DOHH2 (cell line): ENCODE measurements around the gene MCU.
"Not testable (repeated sequence)": the region's sequence is repeated elsewhere in the genome, so short reads cannot be mapped to it uniquely, and the experiment has no call there.

ENCODE experiments used
- EZH2phosphoT487 ChIP-seq: fragments of 200-600 bp; sonication (generic); IDR thresholded peaks from 2 replicates; pipeline ENCODE4 v1.6.1; 2017; ENCODE audit warnings: borderline replicate concordance, mild to moderate bottlenecking, antibody characterized with exemption, low read length, moderate library complexity, mixed read lengths
- TF ChIP-seq, protein P1 (sequence below): fragments of 200-600 bp; sonication (generic); IDR thresholded peaks from one replicate; pipeline ENCODE4 v1.5.1; 2014; ENCODE audit warnings: antibody characterized with exemption, mild to moderate bottlenecking, low read depth, low read length; ENCODE audit not compliant: poor library complexity, severe bottlenecking

DNA sequence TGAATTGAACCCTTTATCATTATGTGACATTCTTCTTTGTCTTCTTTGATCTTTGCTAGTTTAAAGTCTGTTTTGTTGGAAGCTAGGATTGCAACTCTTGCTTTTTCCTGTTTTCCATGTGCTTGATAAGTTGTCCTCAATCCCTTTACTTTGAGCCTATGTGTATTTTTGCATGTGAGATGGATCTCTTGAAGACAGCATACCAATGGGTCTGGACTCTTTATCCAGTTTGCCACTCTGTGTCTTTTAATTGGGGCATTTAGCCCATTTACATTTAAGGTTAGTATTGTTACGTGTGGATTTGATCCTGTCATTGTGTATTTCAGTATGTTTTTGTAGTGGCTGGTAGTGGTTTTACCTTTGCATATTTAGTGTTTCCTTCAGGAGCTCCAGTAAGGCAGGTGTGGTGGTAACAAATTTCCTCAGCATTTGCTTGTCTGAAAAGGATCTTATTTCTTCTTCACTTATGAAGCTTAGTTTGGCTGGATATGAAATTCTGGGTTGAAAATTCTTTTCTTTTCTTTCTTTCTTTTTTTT lies 229.3 kb downstream of the MCU start:
- TF ChIP-seq, protein P1, sequence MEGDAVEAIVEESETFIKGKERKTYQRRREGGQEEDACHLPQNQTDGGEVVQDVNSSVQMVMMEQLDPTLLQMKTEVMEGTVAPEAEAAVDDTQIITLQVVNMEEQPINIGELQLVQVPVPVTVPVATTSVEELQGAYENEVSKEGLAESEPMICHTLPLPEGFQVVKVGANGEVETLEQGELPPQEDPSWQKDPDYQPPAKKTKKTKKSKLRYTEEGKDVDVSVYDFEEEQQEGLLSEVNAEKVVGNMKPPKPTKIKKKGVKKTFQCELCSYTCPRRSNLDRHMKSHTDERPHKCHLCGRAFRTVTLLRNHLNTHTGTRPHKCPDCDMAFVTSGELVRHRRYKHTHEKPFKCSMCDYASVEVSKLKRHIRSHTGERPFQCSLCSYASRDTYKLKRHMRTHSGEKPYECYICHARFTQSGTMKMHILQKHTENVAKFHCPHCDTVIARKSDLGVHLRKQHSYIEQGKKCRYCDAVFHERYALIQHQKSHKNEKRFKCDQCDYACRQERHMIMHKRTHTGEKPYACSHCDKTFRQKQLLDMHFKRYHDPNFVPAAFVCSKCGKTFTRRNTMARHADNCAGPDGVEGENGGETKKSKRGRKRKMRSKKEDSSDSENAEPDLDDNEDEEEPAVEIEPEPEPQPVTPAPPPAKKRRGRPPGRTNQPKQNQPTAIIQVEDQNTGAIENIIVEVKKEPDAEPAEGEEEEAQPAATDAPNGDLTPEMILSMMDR: not testable (repeated sequence)
- TF ChIP-seq EZH2phosphoT487: not testable (repeated sequence)
